BLaER1 treated with 17β-estradiol and CSF1 and Interleukin-3, amounts not matched to agents 10 nM and 100 nM (cell line): ENCODE measurements around the gene ATG10.
"Not testable (repeated sequence)": the region's sequence is repeated elsewhere in the genome, so short reads cannot be mapped to it uniquely, and the experiment has no call there.

ENCODE experiments used
- H3K27ac ChIP-seq, 11 experiments: shearing (Covaris generic); formaldehyde crosslinking; 2 replicates each; pipeline ENCODE4 v1.8.1; 2022
- H3K27me3 ChIP-seq, 11 experiments: shearing (Covaris generic); formaldehyde crosslinking; 2 replicates each; pipeline ENCODE4 v1.8.1; 2022
- H3K36me3 ChIP-seq, 11 experiments: shearing (Covaris generic); formaldehyde crosslinking; 2 replicates each; pipeline ENCODE4 v1.8.1; 2022
- H3K4me1 ChIP-seq, 10 experiments: shearing (Covaris generic); formaldehyde crosslinking; 2 replicates each; pipeline ENCODE4 v1.8.1; 2022
- H3K4me2 ChIP-seq, 11 experiments: shearing (Covaris generic); formaldehyde crosslinking; 2 replicates each; pipeline ENCODE4 v1.8.1; 2022
- H3K4me3 ChIP-seq, 10 experiments: shearing (Covaris generic); formaldehyde crosslinking; 2 replicates each; pipeline ENCODE4 v1.8.1; 2022
- H3K9ac ChIP-seq, 11 experiments: shearing (Covaris generic); formaldehyde crosslinking; 2 replicates each; pipeline ENCODE4 v1.8.1; 2022
- H3K9me3 ChIP-seq, 11 experiments: shearing (Covaris generic); formaldehyde crosslinking; replicated peaks in 1 of 11; 2 replicates each; pipeline ENCODE4 v1.8.1; 2022
- H4K20me1 ChIP-seq, 11 experiments: shearing (Covaris generic); formaldehyde crosslinking; 2 replicates each; pipeline ENCODE4 v1.8.1; 2022
- Cebpa-rat ChIP-seq, 11 experiments: shearing (Covaris generic); IDR thresholded peaks; 2 replicates each; pipeline ENCODE4 v1.8.1; 2022

Gene ATG10

DNA sequence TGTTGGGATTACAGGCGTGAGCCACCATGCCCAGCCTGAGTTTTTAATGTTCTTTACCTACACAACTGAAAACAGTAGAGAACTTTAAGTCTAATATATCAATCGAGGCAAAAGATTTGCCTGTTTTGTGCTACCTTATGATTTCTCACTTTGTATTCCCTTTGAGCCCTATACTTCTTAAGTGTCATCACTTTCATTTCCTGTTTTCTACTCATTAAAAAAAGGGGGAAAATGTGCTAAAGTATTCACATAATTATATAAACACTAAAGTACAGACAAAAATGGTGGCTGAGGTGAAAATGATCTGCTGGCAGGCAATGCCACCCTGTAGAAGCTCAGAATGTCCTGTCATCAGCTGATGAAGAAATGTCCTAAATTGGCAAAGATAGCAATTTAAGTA lies 23.6 kb downstream of the ATG10 start:
- peak overlapping the region in 1 of 11 experiments; percentile 42; a peak in 1 of 22 replicates for H3K4me2 ChIP-seq
- peaks cover 0 to 7% (median 0%) of the 10 kb centered on the region in 10 experiments; a peak in 3 of 20 replicates for H3K4me1 ChIP-seq
- no peak overlapping the region for H3K27ac ChIP-seq
- no peaks in the 10 kb centered on the region for H4K20me1 ChIP-seq
- no peaks in the 10 kb centered on the region for H3K27me3 ChIP-seq
- H3K9ac ChIP-seq, result no peak overlapping the region
- H3K36me3 ChIP-seq, result peaks cover 60 to 96% (median 85%) of the 10 kb centered on the region in 11 experiments
- H3K9me3 ChIP-seq, result peaks cover 31 to 52% (median 43%) of the 10 kb centered on the region in 11 experiments
- no peak for TF ChIP-seq Cebpa-rat (IDR thresholded peaks at IDR 0.05)
- H3K4me3 ChIP-seq, result no peak overlapping the region

- no peaks in the 10 kb centered on the region for H3K27me3 ChIP-seq
- no peak for TF ChIP-seq Cebpa-rat (IDR thresholded peaks at IDR 0.05)
- no peak overlapping the region for H3K9ac ChIP-seq
- peaks cover 4 to 22% (median 18%) of the 10 kb centered on the region in 11 experiments; a peak in 19 of 22 replicates for H3K9me3 ChIP-seq
- H4K20me1 ChIP-seq, result no peaks in the 10 kb centered on the region
- H3K27ac ChIP-seq, result no peak overlapping the region
- peaks cover under 1 to 32% (median 17%) of the 10 kb centered on the region in 11 experiments; a peak in 19 of 22 replicates for H3K36me3 ChIP-seq
- H3K4me1 ChIP-seq, result no peaks in the 10 kb centered on the region
- no peak overlapping the region for H3K4me3 ChIP-seq
- H3K4me2 ChIP-seq, result no peak overlapping the region
Measured at GRCh38 chr5:82004511-82004910, 32.7 kb downstream of the ATG10 start.

GRCh38 chr5:82009869-82010268 lies 38.0 kb downstream of the ATG10 start:
- H3K4me1 ChIP-seq, H3K27ac ChIP-seq, H4K20me1 ChIP-seq, H3K27me3 ChIP-seq, H3K4me3 ChIP-seq, H3K4me2 ChIP-seq, H3K9ac ChIP-seq: not testable (repeated sequence)
- Histone ChIP-seq H3K9me3 (peaks cover 0 to 19% (median 11%) of the 10 kb centered on the region in 11 experiments; a peak in 13 of 22 replicates), H3K36me3 (peaks cover 13 to 36% (median 22%) of the 10 kb centered on the region in 11 experiments; a peak in 16 of 22 replicates)

DNA sequence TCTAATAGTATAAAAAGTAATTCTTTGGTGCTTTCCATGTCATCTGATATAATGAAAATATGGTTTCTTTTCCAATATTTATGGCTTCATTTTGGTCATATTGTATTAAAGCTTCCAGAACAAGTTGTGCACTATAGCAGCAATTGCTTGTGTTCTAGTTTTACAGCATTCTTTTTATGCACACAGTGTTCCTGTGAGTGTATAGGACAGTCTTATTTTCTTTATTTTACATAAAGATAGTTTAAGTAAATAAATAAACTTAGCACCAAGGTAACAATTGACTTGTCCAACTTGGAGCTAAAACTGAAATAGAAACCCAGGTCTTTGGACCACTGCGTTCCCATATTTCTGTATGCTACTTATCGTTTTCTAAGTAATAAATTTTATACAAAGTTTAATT lies 38.9 kb downstream of the ATG10 start:
- Histone ChIP-seq H4K20me1 (no peaks in the 10 kb centered on the region), H3K9me3 (peaks cover 4 to 24% (median 17%) of the 10 kb centered on the region in 11 experiments; a peak in 20 of 22 replicates), H3K36me3 (peaks cover 13 to 37% (median 24%) of the 10 kb centered on the region in 11 experiments; a peak in 19 of 22 replicates), H3K4me2 (no peak overlapping the region), H3K27ac (no peak overlapping the region), H3K4me3 (no peak overlapping the region), H3K4me1 (no peaks in the 10 kb centered on the region), H3K27me3 (no peaks in the 10 kb centered on the region), H3K9ac (no peak overlapping the region)
- TF ChIP-seq Cebpa-rat (IDR thresholded peaks at IDR 0.05), result no peak

DNA sequence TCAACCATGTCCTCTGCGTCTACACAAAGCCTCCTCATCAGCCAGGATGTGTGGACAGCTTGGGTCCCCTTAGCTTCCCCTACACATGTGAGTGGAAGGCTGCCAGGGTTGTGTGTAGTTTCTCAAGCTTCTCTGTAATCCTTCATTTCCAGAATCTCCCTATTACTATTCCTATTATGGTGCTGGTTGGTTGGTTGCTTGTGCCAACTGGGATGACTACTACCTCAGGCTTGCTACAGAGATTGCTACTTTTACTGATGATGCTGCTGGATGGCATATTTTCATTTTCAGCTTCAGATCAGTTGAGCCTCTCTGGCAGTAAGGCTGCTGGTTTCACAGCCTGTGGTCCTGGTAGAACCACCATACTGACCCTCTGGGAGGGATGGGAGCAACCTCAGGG lies 39.9 kb downstream of the ATG10 start:
- Histone ChIP-seq H3K4me2 (no peak overlapping the region), H3K9me3 (peaks cover 14 to 34% (median 28%) of the 10 kb centered on the region in 11 experiments), H3K36me3 (peaks cover 15 to 46% (median 29%) of the 10 kb centered on the region in 11 experiments; a peak in 19 of 22 replicates), H3K27ac (no peak overlapping the region), H4K20me1 (no peaks in the 10 kb centered on the region), H3K27me3 (no peaks in the 10 kb centered on the region), H3K4me3 (no peak overlapping the region), H3K4me1 (no peaks in the 10 kb centered on the region), H3K9ac (no peak overlapping the region)
- no peak for TF ChIP-seq Cebpa-rat (IDR thresholded peaks at IDR 0.05)

- not testable (repeated sequence) for H3K4me3 ChIP-seq, H4K20me1 ChIP-seq, H3K4me2 ChIP-seq, H3K27me3 ChIP-seq, H3K9ac ChIP-seq, H3K27ac ChIP-seq
- Histone ChIP-seq H3K4me1 (peaks cover 0 to 12% (median 0%) of the 10 kb centered on the region in 10 experiments; a peak in 4 of 20 replicates), H3K9me3 (peaks cover 15 to 37% (median 30%) of the 10 kb centered on the region in 11 experiments), H3K36me3 (peaks cover 15 to 47% (median 27%) of the 10 kb centered on the region in 11 experiments; a peak in 19 of 22 replicates)
Measured at GRCh38 chr5:82014644-82015043, 42.8 kb downstream of the ATG10 start.

DNA sequence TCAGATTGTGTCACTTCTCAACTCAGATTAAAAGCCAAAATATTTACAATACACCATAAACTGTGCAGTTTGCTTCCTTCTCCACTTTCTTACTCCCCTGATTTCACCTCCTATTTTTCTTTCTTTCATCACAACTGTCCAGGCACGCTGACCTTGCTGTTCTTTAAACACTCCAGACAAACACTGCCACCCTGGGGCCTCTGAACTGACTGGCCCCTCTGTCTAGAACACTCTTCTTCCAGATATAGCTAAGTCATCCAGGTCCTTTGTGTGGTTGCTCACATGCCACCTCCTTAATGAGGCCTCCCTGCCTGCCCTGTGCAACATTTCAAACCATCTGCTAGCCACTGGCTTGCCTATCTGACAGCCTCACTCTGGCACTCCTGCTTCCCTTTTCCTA lies 46.6 kb downstream of the ATG10 start:
- Histone ChIP-seq H4K20me1 (no peaks in the 10 kb centered on the region), H3K9me3 (peaks cover 15 to 21% (median 18%) of the 10 kb centered on the region in 11 experiments), H3K36me3 (peaks cover 0 to 23% (median 8%) of the 10 kb centered on the region in 11 experiments; a peak in 8 of 22 replicates), H3K4me3 (no peak overlapping the region), H3K9ac (no peak overlapping the region), H3K27ac (peak overlapping the region in 1 of 11 experiments; percentile 15; a peak in 1 of 22 replicates), H3K4me2 (peak overlapping the region in 2 of 11 experiments; percentile 0 to 17; a peak in 1 of 22 replicates), H3K4me1 (peaks cover 0 to 16% (median 0%) of the 10 kb centered on the region in 10 experiments; a peak in 4 of 20 replicates), H3K27me3 (no peaks in the 10 kb centered on the region)
- TF ChIP-seq Cebpa-rat (IDR thresholded peaks at IDR 0.05), result no peak

GRCh38 chr5:82019342-82020138 lies 47.7 kb downstream of the ATG10 start:
- peaks cover 0 to 16% (median 0%) of the 10 kb centered on the region in 10 experiments; a peak in 4 of 20 replicates for H3K4me1 ChIP-seq
- H3K4me3 ChIP-seq, result no peak overlapping the region
- H3K27ac ChIP-seq, result no peak overlapping the region
- H3K36me3 ChIP-seq, result peaks cover 0 to 22% (median 8%) of the 10 kb centered on the region in 11 experiments; a peak in 7 of 22 replicates
- H3K9ac ChIP-seq, result no peak overlapping the region
- H3K27me3 ChIP-seq, result no peaks in the 10 kb centered on the region
- no peak for TF ChIP-seq Cebpa-rat (IDR thresholded peaks at IDR 0.05)
- peak overlapping the region in 2 of 11 experiments; percentile 11 to 24; a peak in 1 of 22 replicates for H3K4me2 ChIP-seq
- no peaks in the 10 kb centered on the region for H4K20me1 ChIP-seq
- H3K9me3 ChIP-seq, result peaks cover 13 to 21% (median 17%) of the 10 kb centered on the region in 11 experiments

- H3K27me3 ChIP-seq, result no peaks in the 10 kb centered on the region
- H3K27ac ChIP-seq, result no peak overlapping the region
- peaks cover 0 to 10% (median 0%) of the 10 kb centered on the region in 11 experiments; a peak in 1 of 22 replicates for H3K36me3 ChIP-seq
- no peaks in the 10 kb centered on the region for H4K20me1 ChIP-seq
- no peak overlapping the region for H3K9ac ChIP-seq
- H3K4me3 ChIP-seq, result no peak overlapping the region
- peaks cover 0 to 16% (median 0%) of the 10 kb centered on the region in 10 experiments; a peak in 4 of 20 replicates for H3K4me1 ChIP-seq
- no peak overlapping the region for H3K4me2 ChIP-seq
- no peak for TF ChIP-seq Cebpa-rat (IDR thresholded peaks at IDR 0.05)
- H3K9me3 ChIP-seq, result no peaks in the 10 kb centered on the region
Measured at GRCh38 chr5:82022499-82022898, 50.7 kb downstream of the ATG10 start.
